IMR-90 (cell line): ENCODE measurements around the gene RGS3.

ENCODE experiments used
- BHLHE40 ChIP-seq: fragments of 150-350 bp; IDR thresholded peaks from 2 replicates; pipeline ENCODE4 v1.6.1; 2016; ENCODE audit warnings: mild to moderate bottlenecking, low read depth, low read length
- CEBPB ChIP-seq: IDR thresholded peaks from 2 replicates; pipeline ENCODE4 v1.6.1; 2012; ENCODE audit warnings: low read depth, low read length, improper control_type of control experiment
- CTCF ChIP-seq: conservative IDR thresholded peaks from 2 replicates; pipeline ENCODE4 v1.5.1; 2012; ENCODE audit warnings: mild to moderate bottlenecking, low read depth, low read length, improper control_type of control experiment
- ELK1 ChIP-seq: fragments of 150-350 bp; IDR thresholded peaks from 2 replicates; pipeline ENCODE4 v1.6.1; 2016; ENCODE audit warnings: low read depth, mild to moderate bottlenecking, low read length, moderate library complexity, borderline replicate concordance
- FOS ChIP-seq: fragments of 150-350 bp; IDR thresholded peaks from 2 replicates; pipeline ENCODE4 v1.6.1; 2016; ENCODE audit warnings: low read depth, low read length
- MAZ ChIP-seq: IDR thresholded peaks from 2 replicates; pipeline ENCODE4 v1.6.1; 2012; ENCODE audit warnings: low read depth, mild to moderate bottlenecking, low read length, improper control_type of control experiment, moderate library complexity, borderline replicate concordance
- POLR2A ChIP-seq: IDR thresholded peaks from 2 replicates; pipeline ENCODE4 v1.6.1; 2012; ENCODE audit warnings: mild to moderate bottlenecking, low read depth, low read length
- SMC3 ChIP-seq: fragments of 150-350 bp; IDR thresholded peaks from 2 replicates; pipeline ENCODE4 v1.6.1; 2016; ENCODE audit warnings: low read depth, mild to moderate bottlenecking, antibody characterized with exemption, low read length, moderate library complexity

GRCh38 chr9:113638897-113639296 lies 175.4 kb downstream of the RGS3 start:
- TF ChIP-seq CTCF (no peak), ELK1 (no peak), CEBPB (no peak), MAZ (no peak), POLR2A (no peak), FOS (no peak), SMC3 (no peak), BHLHE40 (no peak)
